ENCODE measurements around the gene ATP1B1. TPM values are rescaled to one million over a fixed set of nuclear protein-coding genes. Genes with fewer than 3 reads are reported as not detected.
A peak's percentile ranks its signal among the peaks of the same experiment; 100 is the strongest.

The ATP1B1 gene
- total and polyA plus RNA-seq, 2 of the 13 experiments (the other 11 are each of a cell fraction or from before 2014, with no cell fraction given): 134 to 135 TPM

DNA sequence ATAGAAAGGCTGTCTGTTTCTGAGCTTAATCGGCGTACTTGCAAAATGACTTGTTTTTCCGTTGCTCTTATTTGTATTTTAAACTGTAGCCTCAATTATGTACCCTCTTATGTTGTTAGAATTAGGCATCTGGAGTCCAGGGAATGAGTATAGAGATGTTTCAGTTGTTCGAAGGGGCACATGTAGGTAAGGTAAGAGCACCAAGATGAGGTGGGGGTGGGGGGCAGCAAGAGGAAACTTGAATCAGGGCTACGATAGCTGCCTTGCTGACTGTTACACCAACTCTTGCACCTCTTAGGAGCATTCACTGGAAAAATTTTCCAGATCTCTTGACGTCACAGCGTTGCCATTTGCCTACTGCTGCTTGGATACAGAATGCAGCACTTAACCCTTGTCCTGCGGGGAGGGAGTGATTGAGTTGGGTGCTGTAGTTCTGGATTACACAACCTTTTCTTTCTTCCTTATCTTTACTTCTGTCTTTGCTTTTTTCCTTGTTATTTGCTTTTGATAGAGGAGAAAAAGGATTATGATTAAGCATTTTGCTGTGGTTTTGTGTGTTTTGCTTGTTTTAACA lies 3.2 kb downstream of the ATP1B1 start:
- CTCF ChIA-PET (ENCODE audit: low intra/inter-chr PET ratio, low total read pairs): no interaction called here
- H2AFZ ChIP-seq (ENCODE audit: low read length): no peak overlapping the region
- 2% methylated on average over 8 of the region's 8 CpGs for WGBS (ENCODE audit: low lambda C conversion rate)
- DNase-seq (ENCODE audit: low spot score) (peak; percentile 97), ATAC-seq (peak; percentile 29), FAIRE-seq (peak; percentile 94)
- in situ Hi-C loops (cut with HindIII; ENCODE audit: extremely low pct_ligation_motif_present, low pct_unique_long_range_greater_than_20kb): no loop called here
- peaks cover 80% of the 10 kb centered on the region for H3K79me2 ChIP-seq (ENCODE audit: insufficient read depth, low read length)
- H3K27ac ChIP-seq (ENCODE audit: extremely low read length, insufficient read depth, low read length): peak overlapping the region; percentile 95
- intact Hi-C loops (cut with micrococcal nuclease; ENCODE audit: unreplicated experiment): loop anchor here (1.0 to 10.0 kb wide), 7 partner anchors 105 to 506 kb away; partner anchors contain the start of gene SLC19A2
- H3K9me3 ChIP-seq (ENCODE audit: low read length): no peaks in the 10 kb centered on the region
- TSS peak; percentile 61 for BruUV-seq (replicated peaks)
- H3K27me3 ChIP-seq (ENCODE audit: control insufficient read depth in 1 of 2, insufficient read depth in 2 of 2, low read length in 2 of 2): no peaks in the 10 kb centered on the region; a peak in 1 of 5 replicates
- H3K36me3 ChIP-seq (replicated peaks in 1 of 2; ENCODE audit: control insufficient read depth in 1 of 2, insufficient read depth in 2 of 2, low read length in 2 of 2): peaks cover 8 to 35% of the 10 kb centered on the region in 2 experiments
- H3K4me2 ChIP-seq (ENCODE audit: low read depth, low read length): peak overlapping the region; percentile 98
- POLR2A ChIA-PET: interaction anchor here (0.6 to 4.6 kb wide), 6 partner anchors 16 to 767 kb away, joined by 3 to 25 read pairs (median 4); no protein-coding TSS in a partner anchor
- peaks cover 56% of the 10 kb centered on the region for H4K20me1 ChIP-seq (ENCODE audit: insufficient read depth, low read length)
- H3K4me3 ChIP-seq (replicated peaks in 1 of 3; ENCODE audit: insufficient read depth in 1 of 3, low read depth in 2 of 3, low read length in 3 of 3): peak overlapping the region; percentile 95 to 99 (median 96)
- H3K4me1 ChIP-seq (ENCODE audit: insufficient read depth, low read length): peaks cover 65% of the 10 kb centered on the region
- H3K9ac ChIP-seq (ENCODE audit: insufficient read depth, low read depth, low read length): peak overlapping the region; percentile 95
- TF ChIP-seq, protein P1, sequence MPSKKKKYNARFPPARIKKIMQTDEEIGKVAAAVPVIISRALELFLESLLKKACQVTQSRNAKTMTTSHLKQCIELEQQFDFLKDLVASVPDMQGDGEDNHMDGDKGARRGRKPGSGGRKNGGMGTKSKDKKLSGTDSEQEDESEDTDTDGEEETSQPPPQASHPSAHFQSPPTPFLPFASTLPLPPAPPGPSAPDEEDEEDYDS (CRISPR knock-in tag; IDR thresholded peaks at IDR 0.05): peak; percentile 55
- TF ChIP-seq ZNF570 (CRISPR knock-in tag; IDR thresholded peaks at IDR 0.05; ENCODE audit: borderline replicate concordance) (no peak), FOXJ3 (CRISPR knock-in tag; IDR thresholded peaks at IDR 0.05; ENCODE audit: borderline replicate concordance) (peak; percentile 43; the same call in 1 of the 2 replicates), ZBTB38 (CRISPR knock-in tag; IDR thresholded peaks at IDR 0.05) (no peak), SNAI1 (CRISPR knock-in tag; IDR thresholded peaks at IDR 0.05; ENCODE audit: borderline replicate concordance) (0 out of 2 replicates have a peak, but pooled peaks have one; percentile 43), RBFOX2 (IDR thresholded peaks at IDR 0.05; ENCODE audit: low read depth, low read length) (peak; percentile 78), NCOA2 (CRISPR knock-in tag; IDR thresholded peaks at IDR 0.05) (peak; percentile 84), FOXA3 (CRISPR knock-in tag; IDR thresholded peaks at IDR 0.05) (peak; percentile 54), JDP2 (CRISPR knock-in tag; IDR thresholded peaks at IDR 0.05; ENCODE audit: borderline replicate concordance) (no peak)
- TF ChIP-seq, protein P2, sequence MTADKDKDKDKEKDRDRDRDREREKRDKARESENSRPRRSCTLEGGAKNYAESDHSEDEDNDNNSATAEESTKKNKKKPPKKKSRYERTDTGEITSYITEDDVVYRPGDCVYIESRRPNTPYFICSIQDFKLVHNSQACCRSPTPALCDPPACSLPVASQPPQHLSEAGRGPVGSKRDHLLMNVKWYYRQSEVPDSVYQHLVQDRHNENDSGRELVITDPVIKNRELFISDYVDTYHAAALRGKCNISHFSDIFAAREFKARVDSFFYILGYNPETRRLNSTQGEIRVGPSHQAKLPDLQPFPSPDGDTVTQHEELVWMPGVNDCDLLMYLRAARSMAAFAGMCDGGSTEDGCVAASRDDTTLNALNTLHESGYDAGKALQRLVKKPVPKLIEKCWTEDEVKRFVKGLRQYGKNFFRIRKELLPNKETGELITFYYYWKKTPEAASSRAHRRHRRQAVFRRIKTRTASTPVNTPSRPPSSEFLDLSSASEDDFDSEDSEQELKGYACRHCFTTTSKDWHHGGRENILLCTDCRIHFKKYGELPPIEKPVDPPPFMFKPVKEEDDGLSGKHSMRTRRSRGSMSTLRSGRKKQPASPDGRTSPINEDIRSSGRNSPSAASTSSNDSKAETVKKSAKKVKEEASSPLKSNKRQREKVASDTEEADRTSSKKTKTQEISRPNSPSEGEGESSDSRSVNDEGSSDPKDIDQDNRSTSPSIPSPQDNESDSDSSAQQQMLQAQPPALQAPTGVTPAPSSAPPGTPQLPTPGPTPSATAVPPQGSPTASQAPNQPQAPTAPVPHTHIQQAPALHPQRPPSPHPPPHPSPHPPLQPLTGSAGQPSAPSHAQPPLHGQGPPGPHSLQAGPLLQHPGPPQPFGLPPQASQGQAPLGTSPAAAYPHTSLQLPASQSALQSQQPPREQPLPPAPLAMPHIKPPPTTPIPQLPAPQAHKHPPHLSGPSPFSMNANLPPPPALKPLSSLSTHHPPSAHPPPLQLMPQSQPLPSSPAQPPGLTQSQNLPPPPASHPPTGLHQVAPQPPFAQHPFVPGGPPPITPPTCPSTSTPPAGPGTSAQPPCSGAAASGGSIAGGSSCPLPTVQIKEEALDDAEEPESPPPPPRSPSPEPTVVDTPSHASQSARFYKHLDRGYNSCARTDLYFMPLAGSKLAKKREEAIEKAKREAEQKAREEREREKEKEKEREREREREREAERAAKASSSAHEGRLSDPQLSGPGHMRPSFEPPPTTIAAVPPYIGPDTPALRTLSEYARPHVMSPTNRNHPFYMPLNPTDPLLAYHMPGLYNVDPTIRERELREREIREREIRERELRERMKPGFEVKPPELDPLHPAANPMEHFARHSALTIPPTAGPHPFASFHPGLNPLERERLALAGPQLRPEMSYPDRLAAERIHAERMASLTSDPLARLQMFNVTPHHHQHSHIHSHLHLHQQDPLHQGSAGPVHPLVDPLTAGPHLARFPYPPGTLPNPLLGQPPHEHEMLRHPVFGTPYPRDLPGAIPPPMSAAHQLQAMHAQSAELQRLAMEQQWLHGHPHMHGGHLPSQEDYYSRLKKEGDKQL (CRISPR knock-in tag; IDR thresholded peaks at IDR 0.05; ENCODE audit: low read depth): peak; percentile 34; the same call in 1 of the 2 replicates
- TF ChIP-seq, protein P3, sequence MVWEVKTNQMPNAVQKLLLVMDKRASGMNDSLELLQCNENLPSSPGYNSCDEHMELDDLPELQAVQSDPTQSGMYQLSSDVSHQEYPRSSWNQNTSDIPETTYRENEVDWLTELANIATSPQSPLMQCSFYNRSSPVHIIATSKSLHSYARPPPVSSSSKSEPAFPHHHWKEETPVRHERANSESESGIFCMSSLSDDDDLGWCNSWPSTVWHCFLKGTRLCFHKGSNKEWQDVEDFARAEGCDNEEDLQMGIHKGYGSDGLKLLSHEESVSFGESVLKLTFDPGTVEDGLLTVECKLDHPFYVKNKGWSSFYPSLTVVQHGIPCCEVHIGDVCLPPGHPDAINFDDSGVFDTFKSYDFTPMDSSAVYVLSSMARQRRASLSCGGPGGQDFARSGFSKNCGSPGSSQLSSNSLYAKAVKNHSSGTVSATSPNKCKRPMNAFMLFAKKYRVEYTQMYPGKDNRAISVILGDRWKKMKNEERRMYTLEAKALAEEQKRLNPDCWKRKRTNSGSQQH (CRISPR knock-in tag; IDR thresholded peaks at IDR 0.05; ENCODE audit: low read depth): 0 out of 2 replicates have a peak, but pooled peaks have one; percentile 68
- TF ChIP-seq, protein P4, sequence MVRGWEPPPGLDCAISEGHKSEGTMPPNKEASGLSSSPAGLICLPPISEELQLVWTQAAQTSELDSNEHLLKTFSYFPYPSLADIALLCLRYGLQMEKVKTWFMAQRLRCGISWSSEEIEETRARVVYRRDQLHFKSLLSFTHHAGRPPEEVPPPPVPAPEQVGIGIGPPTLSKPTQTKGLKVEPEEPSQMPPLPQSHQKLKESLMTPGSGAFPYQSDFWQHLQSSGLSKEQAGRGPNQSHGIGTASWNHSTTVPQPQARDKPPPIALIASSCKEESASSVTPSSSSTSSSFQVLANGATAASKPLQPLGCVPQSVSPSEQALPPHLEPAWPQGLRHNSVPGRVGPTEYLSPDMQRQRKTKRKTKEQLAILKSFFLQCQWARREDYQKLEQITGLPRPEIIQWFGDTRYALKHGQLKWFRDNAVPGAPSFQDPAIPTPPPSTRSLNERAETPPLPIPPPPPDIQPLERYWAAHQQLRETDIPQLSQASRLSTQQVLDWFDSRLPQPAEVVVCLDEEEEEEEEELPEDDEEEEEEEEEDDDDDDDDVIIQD (CRISPR knock-in tag; IDR thresholded peaks at IDR 0.05; ENCODE audit: low read depth): 0 out of 2 replicates have a peak, but pooled peaks have one; percentile 21
- TF ChIP-seq, protein P5, sequence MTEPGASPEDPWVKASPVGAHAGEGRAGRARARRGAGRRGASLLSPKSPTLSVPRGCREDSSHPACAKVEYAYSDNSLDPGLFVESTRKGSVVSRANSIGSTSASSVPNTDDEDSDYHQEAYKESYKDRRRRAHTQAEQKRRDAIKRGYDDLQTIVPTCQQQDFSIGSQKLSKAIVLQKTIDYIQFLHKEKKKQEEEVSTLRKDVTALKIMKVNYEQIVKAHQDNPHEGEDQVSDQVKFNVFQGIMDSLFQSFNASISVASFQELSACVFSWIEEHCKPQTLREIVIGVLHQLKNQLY (CRISPR knock-in tag; IDR thresholded peaks at IDR 0.05): 0 out of 2 replicates have a peak, but pooled peaks have one; percentile 29
